Measurements from ENCODE around the gene EYS. TPM values are rescaled to one million over a fixed set of nuclear protein-coding genes. Genes with fewer than 3 reads are reported as not detected.

EYS gene
- total and polyA plus RNA-seq, 4 donors = 0.08 to 0.63 (median 0.36) TPM

- Histone ChIP-seq H3K9ac (ENCODE audit: low read depth in 1 of 2, low read length in 2 of 2) (no peak overlapping the region), H3K9me3 (ENCODE audit: control insufficient read depth in 4 of 4, low read length in 3 of 4) (no peaks in the 10 kb centered on the region), H3K27ac (ENCODE audit: low read depth in 1 of 2, low read length in 2 of 2) (no peak overlapping the region), H3K4me3 (ENCODE audit: low read depth in 1 of 3, low read length in 3 of 3) (no peak overlapping the region), H3K27me3 (ENCODE audit: control insufficient read depth in 4 of 4, insufficient read depth in 4 of 4, low read length in 3 of 4) (no peaks in the 10 kb centered on the region), H3K36me3 (ENCODE audit: control insufficient read depth in 4 of 4, insufficient read depth in 3 of 4, low read depth in 1 of 4, low read length in 3 of 4) (no peaks in the 10 kb centered on the region), H3K4me1 (ENCODE audit: control insufficient read depth in 4 of 4, insufficient read depth in 4 of 4, low read length in 3 of 4) (no peaks in the 10 kb centered on the region)
- WGBS = 59% methylated on average over 1 of the region's 1 CpG
- no peak for DNase-seq (ENCODE audit: low spot score)
- no peak for TF ChIP-seq REST (IDR thresholded peaks at IDR 0.05)
- TF ChIP-seq, protein P1, sequence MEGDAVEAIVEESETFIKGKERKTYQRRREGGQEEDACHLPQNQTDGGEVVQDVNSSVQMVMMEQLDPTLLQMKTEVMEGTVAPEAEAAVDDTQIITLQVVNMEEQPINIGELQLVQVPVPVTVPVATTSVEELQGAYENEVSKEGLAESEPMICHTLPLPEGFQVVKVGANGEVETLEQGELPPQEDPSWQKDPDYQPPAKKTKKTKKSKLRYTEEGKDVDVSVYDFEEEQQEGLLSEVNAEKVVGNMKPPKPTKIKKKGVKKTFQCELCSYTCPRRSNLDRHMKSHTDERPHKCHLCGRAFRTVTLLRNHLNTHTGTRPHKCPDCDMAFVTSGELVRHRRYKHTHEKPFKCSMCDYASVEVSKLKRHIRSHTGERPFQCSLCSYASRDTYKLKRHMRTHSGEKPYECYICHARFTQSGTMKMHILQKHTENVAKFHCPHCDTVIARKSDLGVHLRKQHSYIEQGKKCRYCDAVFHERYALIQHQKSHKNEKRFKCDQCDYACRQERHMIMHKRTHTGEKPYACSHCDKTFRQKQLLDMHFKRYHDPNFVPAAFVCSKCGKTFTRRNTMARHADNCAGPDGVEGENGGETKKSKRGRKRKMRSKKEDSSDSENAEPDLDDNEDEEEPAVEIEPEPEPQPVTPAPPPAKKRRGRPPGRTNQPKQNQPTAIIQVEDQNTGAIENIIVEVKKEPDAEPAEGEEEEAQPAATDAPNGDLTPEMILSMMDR (IDR thresholded peaks at IDR 0.05; ENCODE audit: low read depth, low read length, missing input control) = no peak
- TF ChIP-seq, protein P2, sequence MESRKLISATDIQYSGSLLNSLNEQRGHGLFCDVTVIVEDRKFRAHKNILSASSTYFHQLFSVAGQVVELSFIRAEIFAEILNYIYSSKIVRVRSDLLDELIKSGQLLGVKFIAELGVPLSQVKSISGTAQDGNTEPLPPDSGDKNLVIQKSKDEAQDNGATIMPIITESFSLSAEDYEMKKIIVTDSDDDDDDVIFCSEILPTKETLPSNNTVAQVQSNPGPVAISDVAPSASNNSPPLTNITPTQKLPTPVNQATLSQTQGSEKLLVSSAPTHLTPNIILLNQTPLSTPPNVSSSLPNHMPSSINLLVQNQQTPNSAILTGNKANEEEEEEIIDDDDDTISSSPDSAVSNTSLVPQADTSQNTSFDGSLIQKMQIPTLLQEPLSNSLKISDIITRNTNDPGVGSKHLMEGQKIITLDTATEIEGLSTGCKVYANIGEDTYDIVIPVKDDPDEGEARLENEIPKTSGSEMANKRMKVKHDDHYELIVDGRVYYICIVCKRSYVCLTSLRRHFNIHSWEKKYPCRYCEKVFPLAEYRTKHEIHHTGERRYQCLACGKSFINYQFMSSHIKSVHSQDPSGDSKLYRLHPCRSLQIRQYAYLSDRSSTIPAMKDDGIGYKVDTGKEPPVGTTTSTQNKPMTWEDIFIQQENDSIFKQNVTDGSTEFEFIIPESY (IDR thresholded peaks at IDR 0.05) = no peak
- TF ChIP-seq FOXA1 (IDR thresholded peaks at IDR 0.05) = no peak
- TF ChIP-seq, protein P3, sequence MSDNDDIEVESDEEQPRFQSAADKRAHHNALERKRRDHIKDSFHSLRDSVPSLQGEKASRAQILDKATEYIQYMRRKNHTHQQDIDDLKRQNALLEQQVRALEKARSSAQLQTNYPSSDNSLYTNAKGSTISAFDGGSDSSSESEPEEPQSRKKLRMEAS (IDR thresholded peaks at IDR 0.05) = no peak
- no peak for TF ChIP-seq JUND (IDR thresholded peaks at IDR 0.05)
- TF ChIP-seq, protein P4, sequence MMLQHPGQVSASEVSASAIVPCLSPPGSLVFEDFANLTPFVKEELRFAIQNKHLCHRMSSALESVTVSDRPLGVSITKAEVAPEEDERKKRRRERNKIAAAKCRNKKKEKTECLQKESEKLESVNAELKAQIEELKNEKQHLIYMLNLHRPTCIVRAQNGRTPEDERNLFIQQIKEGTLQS (IDR thresholded peaks at IDR 0.05) = no peak
- TF ChIP-seq HNF4A (conservative IDR thresholded peaks at IDR 0.05) = no peak
- no peak for TF ChIP-seq YY1 (IDR thresholded peaks at IDR 0.05)
- no peak for TF ChIP-seq EGR1 (IDR thresholded peaks at IDR 0.05; ENCODE audit: low read depth in 2 of 2)
- no peak for TF ChIP-seq FOXA2 (IDR thresholded peaks at IDR 0.05)
- TF ChIP-seq NR2F2 (IDR thresholded peaks at IDR 0.05) = no peak
- TF ChIP-seq TAF1 (conservative IDR thresholded peaks at IDR 0.05) = no peak
- TF ChIP-seq SP1 (IDR thresholded peaks at IDR 0.05) = no peak
- TF ChIP-seq HNF4G (IDR thresholded peaks at IDR 0.05) = no peak
Observed at GRCh38 chr6:64224819-64225218, 1482.2 kb downstream of the EYS start.

DNA sequence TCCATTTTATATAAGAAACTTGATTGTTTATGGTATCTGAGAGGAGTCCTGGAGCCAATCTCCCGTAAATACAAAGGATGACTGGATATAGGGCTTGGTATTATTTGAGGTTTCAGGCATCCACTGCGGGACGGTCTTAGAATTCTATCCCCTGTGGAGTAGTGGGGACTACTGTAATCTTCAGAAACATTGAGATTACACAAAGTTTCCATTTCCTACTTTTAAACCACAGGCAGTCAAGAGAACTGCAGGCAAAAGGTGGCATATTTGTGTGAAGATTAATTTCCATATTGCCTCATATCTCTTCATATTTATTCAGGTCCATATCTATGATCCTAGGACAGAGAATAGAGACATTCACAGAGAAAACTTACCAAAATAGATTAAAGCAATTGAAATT lies 1485.2 kb downstream of the EYS start:
- no peaks in the 10 kb centered on the region for H3K9me3 ChIP-seq (ENCODE audit: control insufficient read depth in 4 of 4, low read length in 3 of 4)
- no peaks in the 10 kb centered on the region for H3K4me1 ChIP-seq (ENCODE audit: control insufficient read depth in 4 of 4, insufficient read depth in 4 of 4, low read length in 3 of 4)

More for the DNA sequence above, 1485.2 kb downstream of the EYS start:
- Histone ChIP-seq H3K4me3 (ENCODE audit: low read depth in 1 of 3, low read length in 3 of 3) (no peak overlapping the region), H3K27ac (ENCODE audit: low read depth in 1 of 2, low read length in 2 of 2) (no peak overlapping the region), H3K36me3 (ENCODE audit: control insufficient read depth in 4 of 4, insufficient read depth in 3 of 4, low read depth in 1 of 4, low read length in 3 of 4) (no peaks in the 10 kb centered on the region), H3K27me3 (ENCODE audit: control insufficient read depth in 4 of 4, insufficient read depth in 4 of 4, low read length in 3 of 4) (no peaks in the 10 kb centered on the region), H3K9ac (ENCODE audit: low read depth in 1 of 2, low read length in 2 of 2) (no peak overlapping the region)
- 82% methylated on average over 3 of the region's 3 CpGs for WGBS
- TF ChIP-seq TAF1 (conservative IDR thresholded peaks at IDR 0.05) = no peak
- DNase-seq (ENCODE audit: low spot score) = no peak
